GM12878 (cell line): ENCODE results near the gene PLPP1.

Source experiments
- ATF3 ChIP-seq: IDR thresholded peaks from 2 replicates; pipeline ENCODE4 v1.6.1; 2011; ENCODE audit warnings: low read depth, mild to moderate bottlenecking, low read length, moderate library complexity, borderline replicate concordance; ENCODE audit errors: extremely low read depth
- CTCF ChIP-seq, 3 experiments: IDR thresholded peaks in 2 of 3; conservative IDR thresholded peaks in 1 of 3; 2 replicates each; pipeline ENCODE4 v1.5.1; 2011; ENCODE audit warnings: low read depth in 3 of 3, low read length in 3 of 3, mild to moderate bottlenecking in 3 of 3, control low read depth in 2 of 3, moderate library complexity in 2 of 3, inconsistent platforms in 1 of 3, mixed read lengths in 1 of 3; ENCODE audit not compliant: control insufficient read depth in 2 of 3, insufficient read depth in 1 of 3; ENCODE audit errors: extremely low read depth in 1 of 3
- MAX ChIP-seq: IDR thresholded peaks from 2 replicates; pipeline ENCODE4 v1.6.1; 2012; ENCODE audit warnings: low read depth, low read length, improper control_type of control experiment
- RELA ChIP-seq: fragments of 450-650 bp; IDR thresholded peaks from 2 replicates; pipeline ENCODE4 v1.8.0; 2014; ENCODE audit warnings: borderline replicate concordance; ENCODE audit not compliant: partially characterized antibody
- ZBTB40 ChIP-seq: fragments of 450-650 bp; IDR thresholded peaks from 2 replicates; pipeline ENCODE4 v1.6.1; 2016; ENCODE audit warnings: mild to moderate bottlenecking, moderate library complexity, borderline replicate concordance

- TF ChIP-seq RELA (no peak), MAX (no peak), ATF3 (no peak), CTCF (IDR thresholded peaks at IDR 0.05 in 2 of 3, conservative IDR thresholded peaks at IDR 0.05 in 1 of 3; ENCODE audit: control insufficient read depth in 2 of 3, extremely low read depth in 1 of 3, insufficient read depth in 1 of 3, low read depth in 3 of 3, low read length in 3 of 3) (no peak), ZBTB40 (no peak)
Observed at GRCh38 chr5:55409775-55410174, 125.0 kb downstream of the PLPP1 start.
